HG03565 (cell line): ENCODE results near the gene PLEKHO2.

Source experiments
- ATAC-seq: cut with Tn5 transposase; IDR thresholded peaks from one replicate; pipeline ENCODE4 v1.9.1; 2021; ENCODE audit warnings: mild to moderate bottlenecking, moderate library complexity; ENCODE audit not compliant: unreplicated experiment

PLEKHO2 gene

DNA sequence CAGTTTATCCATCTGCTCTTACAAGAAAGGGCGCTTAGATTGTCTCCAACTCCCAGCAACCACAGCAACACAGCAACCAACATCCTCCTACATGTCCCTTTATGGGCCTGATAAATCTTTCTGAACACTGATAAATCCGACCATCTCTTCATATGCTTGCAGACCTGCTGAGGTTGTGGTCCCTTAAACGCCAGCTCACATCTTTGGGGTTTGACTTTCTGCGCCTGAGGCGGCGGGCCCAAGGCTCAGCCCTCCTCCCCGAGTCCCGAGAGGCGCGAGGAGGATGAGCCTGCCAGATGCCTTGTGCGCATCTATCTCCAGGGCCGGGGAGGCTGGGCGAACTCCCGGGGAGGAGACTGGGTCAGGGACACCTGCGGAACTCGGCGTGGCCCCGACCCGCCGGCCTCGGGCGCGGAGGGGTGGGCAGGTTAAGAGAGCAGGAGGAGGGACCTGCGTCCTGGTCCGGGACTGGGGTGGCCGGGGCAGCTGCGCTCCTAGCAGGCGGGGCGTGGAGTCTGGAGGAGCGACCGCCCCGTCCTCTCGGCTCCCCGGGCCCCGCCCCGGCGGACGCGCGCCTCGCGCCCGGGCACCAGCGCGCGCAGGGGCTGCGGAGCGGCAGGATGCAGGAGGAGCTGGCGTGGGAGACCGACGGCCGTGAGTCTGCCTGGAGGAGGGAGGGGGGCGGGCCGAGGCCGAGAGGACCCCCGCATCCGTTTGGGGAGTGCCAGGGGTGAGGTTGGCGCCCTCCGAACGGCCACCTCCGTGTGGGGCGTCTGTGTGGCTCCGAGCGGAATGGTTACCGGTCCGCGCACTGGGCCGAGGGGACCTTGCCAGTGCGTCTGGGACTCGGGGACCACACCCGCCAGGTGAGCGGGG lies 69.8 kb downstream of the PLEKHO2 start, which contains the start of gene ANKDD1A:
Gene ANKDD1A, plus strand, starts transcription at position 592 of the 876 bp plus-strand sequence. Its CDS starts 29 bp downstream, at position 621.
- ATAC-seq, result no peak

DNA sequence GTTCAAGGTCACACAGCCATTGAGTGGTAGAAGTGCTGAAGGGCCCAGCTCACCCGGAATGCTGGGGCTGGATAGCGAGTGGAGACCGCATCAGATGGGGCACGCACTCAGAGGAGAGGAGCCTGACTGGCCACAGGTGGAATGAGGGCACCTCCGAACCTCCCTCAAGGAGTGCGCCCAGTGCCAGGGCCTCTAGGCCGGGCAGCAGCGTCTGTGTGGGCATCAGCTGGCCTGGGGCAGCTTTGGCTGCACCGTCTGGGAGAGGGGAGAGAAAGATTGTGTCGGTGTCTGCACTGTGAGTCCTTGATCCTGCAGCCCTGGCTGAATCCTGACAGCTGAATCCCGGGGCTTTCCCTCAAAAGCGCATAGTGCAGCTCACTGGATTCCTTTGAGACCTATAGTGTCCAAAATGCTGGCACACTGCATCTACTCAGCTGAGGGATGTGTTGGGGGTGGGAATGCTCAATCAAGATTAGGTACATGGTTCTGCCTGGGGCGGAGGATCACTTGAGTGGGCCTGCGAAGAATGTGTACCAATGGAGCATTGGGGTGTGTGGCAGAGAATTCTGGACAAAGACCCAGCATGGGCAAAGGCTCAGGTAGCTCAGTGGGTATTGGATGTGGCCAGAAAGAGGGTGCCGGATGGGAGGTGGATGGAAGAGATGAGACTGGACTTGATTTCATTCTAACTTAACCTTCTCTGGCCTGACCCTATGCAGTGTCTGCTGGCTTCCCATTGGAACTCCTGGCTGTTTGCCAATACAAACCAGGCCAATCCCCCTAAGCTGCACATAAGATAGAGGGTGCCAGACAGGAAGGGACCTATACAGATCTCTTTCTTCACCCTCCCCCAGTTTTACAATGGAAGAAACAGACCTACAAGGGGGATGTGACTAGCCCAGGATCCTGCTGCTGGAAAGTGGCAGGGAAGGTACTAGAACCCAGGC lies 70.9 kb downstream of the PLEKHO2 start:
- no peak for ATAC-seq

DNA sequence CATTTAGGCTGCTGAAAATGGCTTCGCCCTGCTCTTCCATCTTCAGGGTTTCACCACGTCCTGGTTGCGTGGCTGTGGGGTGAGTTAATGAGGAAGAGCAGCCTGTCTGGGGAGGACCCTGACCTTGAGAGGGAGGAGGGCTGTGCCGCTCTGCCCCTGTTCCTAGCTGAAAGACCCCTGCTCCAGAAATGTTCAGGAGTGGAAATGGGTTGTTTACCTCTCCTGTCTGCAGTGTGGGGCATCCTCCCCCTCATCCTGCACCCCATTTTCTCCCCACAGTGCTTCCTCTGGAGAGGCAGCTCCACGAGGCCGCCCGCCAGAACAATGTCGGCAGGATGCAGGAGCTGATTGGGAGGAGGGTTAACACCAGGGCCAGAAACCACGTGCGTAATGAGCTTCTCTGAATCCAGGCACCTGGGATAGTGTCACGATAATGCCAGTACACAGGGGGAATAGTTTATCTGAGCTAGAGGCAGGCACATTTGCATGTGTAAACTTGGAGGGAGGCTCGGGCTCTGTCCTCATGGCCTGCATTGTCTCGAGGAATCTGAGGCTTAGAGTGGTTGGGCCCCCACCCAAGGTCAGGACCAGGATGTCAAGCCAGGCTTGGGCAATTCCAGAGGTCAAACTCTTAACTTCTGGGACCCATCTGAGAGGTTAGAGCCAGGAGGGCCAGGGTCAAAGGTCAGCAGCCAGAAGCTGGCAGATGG lies 74.0 kb downstream of the PLEKHO2 start:
- ATAC-seq, result no peak

DNA sequence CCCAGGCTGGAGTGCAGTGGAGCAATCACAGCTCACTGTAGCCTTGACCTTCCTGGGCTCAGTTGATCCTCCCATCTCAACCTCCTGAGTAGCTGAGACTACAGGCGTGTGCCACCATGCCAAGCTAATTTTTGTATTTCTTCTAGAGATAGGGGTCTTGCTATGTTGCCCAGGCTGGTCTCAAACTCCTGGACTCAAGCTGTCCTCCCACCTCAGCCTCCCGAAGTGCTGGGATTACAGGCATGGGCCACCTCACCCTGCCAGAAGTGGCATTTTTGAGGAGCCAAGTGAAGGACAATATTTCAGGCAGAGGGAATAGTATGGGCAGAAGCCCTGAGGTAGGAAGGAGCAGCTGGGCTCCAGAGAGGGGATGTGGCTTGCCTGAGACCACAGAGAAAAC lies 74.7 kb downstream of the PLEKHO2 start:
- ATAC-seq, result no peak

DNA sequence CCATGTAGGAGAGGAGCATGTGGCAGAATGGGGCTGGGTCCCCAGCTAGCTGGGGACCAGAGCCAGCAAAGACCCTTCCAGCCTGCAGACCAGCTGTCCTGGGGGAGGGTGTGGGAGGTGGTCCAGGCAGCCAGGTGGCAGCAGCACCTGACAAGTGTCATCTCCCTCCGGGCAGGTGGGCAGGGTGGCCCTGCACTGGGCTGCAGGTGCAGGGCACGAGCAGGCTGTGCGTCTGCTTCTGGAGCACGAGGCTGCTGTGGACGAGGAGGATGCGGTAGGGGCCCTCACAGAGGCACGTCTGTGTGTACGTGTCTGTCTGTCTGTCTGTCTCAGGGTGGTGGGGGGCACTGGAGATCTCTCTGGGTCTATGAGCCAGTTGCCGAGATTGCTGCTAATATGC lies 75.5 kb downstream of the PLEKHO2 start:
- ATAC-seq, result no peak
